H1 (cell line): ENCODE measurements around the gene CCDC93. TPM values are rescaled to one million over a fixed set of nuclear protein-coding genes. Genes with fewer than 3 reads are reported as not detected.

Experiments
- CTCF ChIA-PET: fragments of 300-600 bp; sonication (Branson Sonifier 250); formaldehyde crosslinking; loops from one replicate; lab custom pipeline; 2021; ENCODE audit not compliant: partially characterized antibody; lab: Charles Lee
- POLR2A ChIA-PET: fragments of 300-600 bp; sonication (Branson Sonifier 250); formaldehyde crosslinking; loops from one replicate; lab custom pipeline; 2021; ENCODE audit warnings: inconsistent platforms; ENCODE audit not compliant: partially characterized antibody; lab: Charles Lee
- DNase-seq, 2 experiments: peaks; one replicate each; pipeline versions ENCODE4 v3.0.0 to v3.0.0-alpha.2; 2010 to 2022; ENCODE audit warnings: low spot score in 2 of 2, low read depth in 1 of 2, mixed read lengths in 1 of 2
- FAIRE-seq: peaks from 2 replicates; lab custom pipeline; 2011; peaks lifted over from hg19 to GRCh38; lab: Jason Lieb, UNC
- H2AFZ ChIP-seq: 2 replicates; pipeline ENCODE4 v1.8.1; 2012; ENCODE audit warnings: low read length, inconsistent platforms
- H2AK5ac ChIP-seq: 2 replicates; pipeline ENCODE4 v1.6.1; 2013; ENCODE audit warnings: low read depth, low read length
- H2BK120ac ChIP-seq: replicated peaks from 2 replicates; pipeline ENCODE3; 2013; ENCODE audit warnings: low read depth, low read length, inconsistent platforms
- H2BK12ac ChIP-seq: 2 replicates; pipeline ENCODE4 v1.6.1; 2013; ENCODE audit warnings: low read depth, low read length
- H2BK15ac ChIP-seq: 2 replicates; pipeline ENCODE4 v1.6.1; 2013; ENCODE audit warnings: low read length
- H2BK20ac ChIP-seq: 2 replicates; pipeline ENCODE4 v1.6.1; 2013; ENCODE audit warnings: low read length
- H2BK5ac ChIP-seq: 2 replicates; pipeline ENCODE4 v1.6.1; 2013; ENCODE audit warnings: low read depth, low read length
- H3K14ac ChIP-seq: 2 replicates; pipeline ENCODE4 v1.6.1; 2013; ENCODE audit warnings: inconsistent platforms; ENCODE audit not compliant: insufficient read length
- H3K18ac ChIP-seq: 2 replicates; pipeline ENCODE4 v1.6.1; 2013; ENCODE audit warnings: low read length; ENCODE audit errors: extremely low read depth
- H3K23ac ChIP-seq: 2 replicates; pipeline ENCODE4 v1.6.1; 2013; ENCODE audit warnings: inconsistent platforms; ENCODE audit not compliant: insufficient read length
- H3K23me2 ChIP-seq: 2 replicates; pipeline ENCODE4 v1.6.1; 2013; ENCODE audit warnings: low read depth, low read length
- H3K27ac ChIP-seq: 2 replicates; pipeline ENCODE4 v1.6.1; 2011; ENCODE audit warnings: low read depth, low read length, inconsistent platforms
- H3K27me3 ChIP-seq, 4 experiments: replicated peaks in 1 of 4; 1 replicate in 1 of 4; 2 replicates in 3 of 4; pipeline versions ENCODE4 v1.6.1 to v1.8.1; 2011 to 2013; ENCODE audit warnings: low read length in 3 of 4, mild to moderate bottlenecking in 3 of 4, inconsistent platforms in 2 of 4, mixed read lengths in 2 of 4, moderate library complexity in 1 of 4; ENCODE audit not compliant: control insufficient read depth in 3 of 4, insufficient read depth in 3 of 4; ENCODE audit errors: extremely low read depth in 1 of 4
- H3K36me3 ChIP-seq, 4 experiments: 2 replicates each; pipeline versions ENCODE4 v1.6.1 to v1.8.1; 2011 to 2013; ENCODE audit warnings: mild to moderate bottlenecking in 4 of 4, low read length in 3 of 4, moderate library complexity in 2 of 4, control low read depth in 1 of 4, inconsistent platforms in 1 of 4; ENCODE audit not compliant: insufficient read depth in 4 of 4, control insufficient read depth in 2 of 4
- H3K4ac ChIP-seq: replicated peaks from 2 replicates; pipeline ENCODE3; 2013; ENCODE audit warnings: low read length, low read depth, mixed read lengths, inconsistent platforms; ENCODE audit not compliant: insufficient read length
- H3K4me1 ChIP-seq, 4 experiments: replicated peaks in 1 of 4; 1 replicate in 1 of 4; 2 replicates in 3 of 4; pipeline versions ENCODE4 v1.6.1 to v1.8.1; 2011 to 2013; ENCODE audit warnings: low read length in 3 of 4, inconsistent platforms in 2 of 4, mixed read lengths in 1 of 4; ENCODE audit not compliant: insufficient read depth in 4 of 4, control insufficient read depth in 3 of 4
- H3K4me2 ChIP-seq, 2 experiments: 2 replicates each; pipeline versions ENCODE4 v1.6.1 to v1.8.1; 2011 to 2013; ENCODE audit warnings: low read depth in 2 of 2, low read length in 2 of 2, control low read depth in 1 of 2, inconsistent platforms in 1 of 2, mild to moderate bottlenecking in 1 of 2; ENCODE audit not compliant: insufficient read depth in 1 of 2
- H3K4me3 ChIP-seq, 4 experiments: fragments of 200-600, 300-600 bp in 1 of 4; sonication (generic), shearing (Covaris generic), sonication (Bioruptor Twin) in 1 of 4; 2 replicates each; pipeline versions ENCODE4 v1.5.1 to v1.8.1; 2011 to 2016; ENCODE audit warnings: low read length in 4 of 4, low read depth in 3 of 4, control low read depth in 2 of 4, inconsistent platforms in 2 of 4, mild to moderate bottlenecking in 2 of 4, mixed read lengths in 1 of 4, moderate library complexity in 1 of 4; ENCODE audit not compliant: insufficient read depth in 2 of 4; ENCODE audit errors: extremely low read depth in 1 of 4
- H3K56ac ChIP-seq: replicated peaks from 2 replicates; pipeline ENCODE3; 2013; ENCODE audit warnings: low read depth, mild to moderate bottlenecking, mixed read lengths, low read length, inconsistent platforms; ENCODE audit not compliant: insufficient read length
- H3K79me1 ChIP-seq: 2 replicates; pipeline ENCODE4 v1.6.1; 2013; ENCODE audit warnings: low read depth, low read length, control low read depth
- H3K79me2 ChIP-seq, 2 experiments: 2 replicates each; pipeline versions ENCODE4 v1.6.1 to v1.8.1; 2012 to 2013; ENCODE audit warnings: low read length in 2 of 2, mild to moderate bottlenecking in 2 of 2, inconsistent platforms in 1 of 2; ENCODE audit not compliant: insufficient read depth in 2 of 2, control insufficient read depth in 1 of 2
- H3K9ac ChIP-seq, 4 experiments: replicated peaks in 1 of 4; 1 replicate in 1 of 4; 2 replicates in 3 of 4; pipeline versions ENCODE4 v1.6.1 to v1.8.1; 2011 to 2013; ENCODE audit warnings: low read depth in 3 of 4, low read length in 3 of 4, control low read depth in 2 of 4, mild to moderate bottlenecking in 2 of 4, moderate library complexity in 2 of 4, inconsistent platforms in 1 of 4; ENCODE audit errors: extremely low read depth in 1 of 4
- H3K9me3 ChIP-seq, 2 experiments: 2 replicates each; pipeline versions ENCODE4 v1.6.1 to v1.8.1; 2012 to 2013; ENCODE audit warnings: mild to moderate bottlenecking in 2 of 2, moderate library complexity in 2 of 2, control low read depth in 1 of 2, inconsistent platforms in 1 of 2, low read depth in 1 of 2, low read length in 1 of 2, mixed read lengths in 1 of 2; ENCODE audit not compliant: insufficient read depth in 2 of 2
- H4K20me1 ChIP-seq, 2 experiments: replicated peaks in 1 of 2; 2 replicates each; pipeline versions ENCODE3 to v1.8.1; 2011 to 2013; ENCODE audit warnings: inconsistent platforms in 2 of 2, low read length in 2 of 2, mild to moderate bottlenecking in 1 of 2; ENCODE audit not compliant: insufficient read depth in 2 of 2, control insufficient read depth in 1 of 2
- H4K5ac ChIP-seq: 2 replicates; pipeline ENCODE4 v1.6.1; 2013; ENCODE audit warnings: low read length, low read depth, mixed read lengths, inconsistent platforms; ENCODE audit not compliant: insufficient read length
- H4K8ac ChIP-seq: 2 replicates; pipeline ENCODE4 v1.8.0; 2013; ENCODE audit warnings: mild to moderate bottlenecking, moderate library complexity, low read length, inconsistent platforms; ENCODE audit not compliant: insufficient read depth; ENCODE audit errors: extremely low read depth
- H4K91ac ChIP-seq: replicated peaks from 2 replicates; pipeline ENCODE3; 2013; ENCODE audit warnings: low read length, mixed read lengths, inconsistent platforms; ENCODE audit not compliant: insufficient read length
- BACH1 ChIP-seq: IDR thresholded peaks from 2 replicates; pipeline ENCODE4 v1.6.1; 2012; ENCODE audit warnings: low read length, improper control_type of control experiment
- CEBPB ChIP-seq: IDR thresholded peaks from 2 replicates; pipeline ENCODE4 v1.6.1; 2012; ENCODE audit warnings: low read depth, low read length
- EGR1 ChIP-seq: IDR thresholded peaks from 2 replicates; pipeline ENCODE4 v1.6.1; 2011; ENCODE audit warnings: low read depth, low read length, borderline replicate concordance
- EZH2 ChIP-seq: fragments of 200-600 bp; sonication (generic); IDR thresholded peaks from 2 replicates; pipeline ENCODE4 v1.7.1; 2012; ENCODE audit warnings: low read depth, mild to moderate bottlenecking, moderate library complexity, low read length, inconsistent platforms; ENCODE audit not compliant: severe bottlenecking
- PHF8 ChIP-seq: fragments of 200-600 bp; sonication (generic); conservative IDR thresholded peaks from 2 replicates; pipeline ENCODE4 v1.7.1; 2012; ENCODE audit warnings: low read depth, mild to moderate bottlenecking, inconsistent platforms, low read length, moderate library complexity
- RXRA ChIP-seq: IDR thresholded peaks from 2 replicates; pipeline ENCODE4 v1.6.1; 2011; ENCODE audit warnings: low read depth, mild to moderate bottlenecking, low read length, moderate library complexity; ENCODE audit not compliant: insufficient read depth
- SIN3A ChIP-seq, 2 experiments: IDR thresholded peaks in 1 of 2; conservative IDR thresholded peaks in 1 of 2; 2 replicates each; pipeline ENCODE4 v1.6.1; 2011 to 2012; ENCODE audit warnings: low read length in 2 of 2, improper control_type of control experiment in 1 of 2, low read depth in 1 of 2, mild to moderate bottlenecking in 1 of 2
- SIX5 ChIP-seq: IDR thresholded peaks from 2 replicates; pipeline ENCODE4 v1.6.1; 2011; ENCODE audit warnings: mild to moderate bottlenecking, low read depth, low read length
- WGBS, 2 experiments: shearing (Covaris generic) in 1 of 2; methylation state at CpG; one replicate each; pipeline versions ENCODE4 v1.1.6 to v1.1.7; 2013 to 2015; ENCODE audit warnings: low lambda C conversion rate in 2 of 2, mixed read lengths in 2 of 2, inconsistent platforms in 1 of 2, low coverage in 1 of 2, missing lambda C conversion rate in 1 of 2; ENCODE audit not compliant: insufficient replicate concordance in 2 of 2, insufficient coverage in 1 of 2, insufficient read length in 1 of 2; ENCODE audit errors: extremely low coverage in 1 of 2, missing lambda C conversion rate in 1 of 2; 5-methylcytosine and 5-hydroxymethylcytosine counted together
- polyA plus RNA-seq, 7 experiments: library from polyadenylated mRNA; depleted of rRNA in 3 of 7; stranded (reverse) in 5 of 7; unstranded in 2 of 7; fragments of >200 nt in 5 of 7; fragments of 200-250 nt in 2 of 7; gene quantifications; 1 replicate in 5 of 7; 2 replicates in 1 of 7; 4 replicates in 1 of 7; pipeline versions ENCODE4 v1.2.1 to v1.2.3, GENCODE V29; 2011 to 2013; ENCODE audit warnings: missing spikeins in 2 of 7, mixed read lengths in 2 of 7
- total RNA-seq: library from RNA; stranded (reverse); fragmentation: NEBNext Ultra II Directional; extraction: Animal tissue kit (Norgen Biotek cat#: 25700); gene quantifications from 2 replicates; pipeline ENCODE4 v1.2.1, GENCODE V29; 2021

CCDC93 gene
- total and polyA plus RNA-seq, 2 of the 8 experiments (the other 6 are each of a cell fraction or from before 2014, with no cell fraction given) = 5.5 to 18.0 TPM

GRCh38 chr2:117996525-117996924 lies 17.3 kb downstream of the CCDC93 start:
- Histone ChIP-seq H4K8ac (no peak overlapping the region), H2BK20ac (no peak overlapping the region), H2BK120ac (no peak overlapping the region), H2BK15ac (no peak overlapping the region), H3K79me1 (no peaks in the 10 kb centered on the region), H2AFZ (no peak overlapping the region), H3K4me3 (no peak overlapping the region), H3K4me1 (no peaks in the 10 kb centered on the region), H2BK12ac (no peak overlapping the region), H4K91ac (no peak overlapping the region), H4K5ac (no peak overlapping the region), H3K23me2 (no peaks in the 10 kb centered on the region), H2AK5ac (no peak overlapping the region), H3K79me2 (no peaks in the 10 kb centered on the region), H3K4ac (no peak overlapping the region), H3K56ac (no peak overlapping the region), H3K18ac (no peak overlapping the region), H4K20me1 (peaks cover 0 to 7% of the 10 kb centered on the region in 2 experiments), H3K23ac (no peak overlapping the region), H3K14ac (no peak overlapping the region), H3K4me2 (no peak overlapping the region), H2BK5ac (no peak overlapping the region), H3K9me3 (no peaks in the 10 kb centered on the region), H3K27me3 (no peaks in the 10 kb centered on the region), H3K9ac (no peak overlapping the region), H3K36me3 (peaks cover 2 to 42% (median 23%) of the 10 kb centered on the region in 4 experiments; a peak in 7 of 8 replicates), H3K27ac (no peak overlapping the region)
- POLR2A ChIA-PET = interaction anchor here (0.8 to 1.2 kb wide), 2 partner anchors 11 to 23 kb away, joined by 3 read pairs; no protein-coding TSS in a partner anchor
- CTCF ChIA-PET = interaction anchor here (0.6 to 2.6 kb wide), 12 partner anchors 10 to 182 kb away, joined by 3 to 14 read pairs (median 5); partner anchors contain the start of gene DDX18
- TF ChIP-seq EZH2 (no peak), EGR1 (no peak), PHF8 (no peak), SIN3A (conservative IDR thresholded peaks at IDR 0.05 in 1 of 2, IDR thresholded peaks at IDR 0.05 in 1 of 2; ENCODE audit: low read depth in 1 of 2, low read length in 2 of 2) (no peak), RXRA (no peak), BACH1 (no peak), SIX5 (no peak), CEBPB (no peak)
- no peak for FAIRE-seq
- 75% methylated on average over 3 of the region's 3 CpGs; no CpG with 5 or more reads in 1 of the 2 experiments for WGBS, 2 experiments
- DNase-seq = no peak
